Transverse colon (tissue), 4 donors: ENCODE data around the gene EGFR.

Source experiments
- EP300 ChIP-seq: sonication (generic); formaldehyde crosslinking; IDR thresholded peaks from one replicate; pipeline ENCODE4 v1.6.1; 2017; ENCODE audit warnings: antibody characterized with exemption, low read depth
- POLR2A ChIP-seq: fragments of 450-650 bp; IDR thresholded peaks from one replicate; pipeline ENCODE4 v1.6.1; 2016; ENCODE audit warnings: antibody characterized with exemption, mild to moderate bottlenecking, moderate library complexity
- POLR2AphosphoS5 ChIP-seq, 3 donors: sonication (generic); formaldehyde crosslinking; IDR thresholded peaks; one replicate each; pipeline ENCODE4 v1.6.1; 2016; ENCODE audit warnings: antibody characterized with exemption in 3 of 3
- TF ChIP-seq, protein P1 (sequence below), 5 experiments: fragments of 200-600 bp in 3 of 5; fragments of 450-650 bp in 2 of 5; sonication (generic) in 3 of 5; IDR thresholded peaks; 1 replicate in 2 of 5; 2 replicates in 3 of 5; pipeline ENCODE4 v1.5.1; 2016 to 2017; ENCODE audit warnings: antibody characterized with exemption in 5 of 5, inconsistent platforms in 3 of 5, mild to moderate bottlenecking in 2 of 5, moderate library complexity in 1 of 5

DNA sequence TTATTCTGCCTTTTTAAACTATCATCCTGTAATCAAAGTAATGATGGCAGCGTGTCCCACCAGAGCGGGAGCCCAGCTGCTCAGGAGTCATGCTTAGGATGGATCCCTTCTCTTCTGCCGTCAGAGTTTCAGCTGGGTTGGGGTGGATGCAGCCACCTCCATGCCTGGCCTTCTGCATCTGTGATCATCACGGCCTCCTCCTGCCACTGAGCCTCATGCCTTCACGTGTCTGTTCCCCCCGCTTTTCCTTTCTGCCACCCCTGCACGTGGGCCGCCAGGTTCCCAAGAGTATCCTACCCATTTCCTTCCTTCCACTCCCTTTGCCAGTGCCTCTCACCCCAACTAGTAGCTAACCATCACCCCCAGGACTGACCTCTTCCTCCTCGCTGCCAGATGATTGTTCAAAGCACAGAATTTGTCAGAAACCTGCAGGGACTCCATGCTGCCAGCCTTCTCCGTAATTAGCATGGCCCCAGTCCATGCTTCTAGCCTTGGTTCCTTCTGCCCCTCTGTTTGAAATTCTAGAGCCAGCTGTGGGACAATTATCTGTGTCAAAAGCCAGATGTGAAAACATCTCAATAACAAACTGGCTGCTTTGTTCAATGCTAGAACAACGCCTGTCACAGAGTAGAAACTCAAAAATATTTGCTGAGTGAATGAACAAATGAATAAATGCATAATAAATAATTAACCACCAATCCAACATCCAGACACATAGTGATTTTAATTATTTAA lies 151.7 kb downstream of the EGFR start:
- TF ChIP-seq, protein P1, sequence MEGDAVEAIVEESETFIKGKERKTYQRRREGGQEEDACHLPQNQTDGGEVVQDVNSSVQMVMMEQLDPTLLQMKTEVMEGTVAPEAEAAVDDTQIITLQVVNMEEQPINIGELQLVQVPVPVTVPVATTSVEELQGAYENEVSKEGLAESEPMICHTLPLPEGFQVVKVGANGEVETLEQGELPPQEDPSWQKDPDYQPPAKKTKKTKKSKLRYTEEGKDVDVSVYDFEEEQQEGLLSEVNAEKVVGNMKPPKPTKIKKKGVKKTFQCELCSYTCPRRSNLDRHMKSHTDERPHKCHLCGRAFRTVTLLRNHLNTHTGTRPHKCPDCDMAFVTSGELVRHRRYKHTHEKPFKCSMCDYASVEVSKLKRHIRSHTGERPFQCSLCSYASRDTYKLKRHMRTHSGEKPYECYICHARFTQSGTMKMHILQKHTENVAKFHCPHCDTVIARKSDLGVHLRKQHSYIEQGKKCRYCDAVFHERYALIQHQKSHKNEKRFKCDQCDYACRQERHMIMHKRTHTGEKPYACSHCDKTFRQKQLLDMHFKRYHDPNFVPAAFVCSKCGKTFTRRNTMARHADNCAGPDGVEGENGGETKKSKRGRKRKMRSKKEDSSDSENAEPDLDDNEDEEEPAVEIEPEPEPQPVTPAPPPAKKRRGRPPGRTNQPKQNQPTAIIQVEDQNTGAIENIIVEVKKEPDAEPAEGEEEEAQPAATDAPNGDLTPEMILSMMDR (IDR thresholded peaks at IDR 0.05) = no peak
- TF ChIP-seq POLR2A = no peak
- TF ChIP-seq POLR2AphosphoS5 (IDR thresholded peaks at IDR 0.05) = no peak
- TF ChIP-seq EP300 = no peak
